Immature natural killer cell (primary cell): Measurements from ENCODE around the gene NKAIN2. TPM values are rescaled to one million over a fixed set of nuclear protein-coding genes. Genes with fewer than 3 reads are reported as not detected.
"Not testable (repeated sequence)": the region's sequence is repeated elsewhere in the genome, so short reads cannot be mapped to it uniquely, and the experiment has no call there.

Experiments
- DNase-seq, 3 donors: peaks; one replicate each; pipeline ENCODE4 v3.0.0; 2022; ENCODE audit warnings: mixed read lengths in 1 of 3
- H3K27ac Mint-ChIP-seq, 6 donors: one replicate each; pipeline ENCODE4 v1.8.0; 2020; ENCODE audit warnings: mixed read lengths in 6 of 6, mild to moderate bottlenecking in 5 of 6, inconsistent platforms in 4 of 6, moderate library complexity in 3 of 6
- H3K27me3 Mint-ChIP-seq, 3 donors: one replicate each; pipeline ENCODE4 v1.8.0; 2020 to 2021; ENCODE audit warnings: low read depth in 3 of 3, mild to moderate bottlenecking in 3 of 3, mixed read lengths in 3 of 3, moderate library complexity in 3 of 3, inconsistent platforms in 1 of 3
- H3K36me3 Mint-ChIP-seq, 3 donors: one replicate each; pipeline ENCODE4 v1.8.0; 2020; ENCODE audit warnings: mixed read lengths in 3 of 3, inconsistent platforms in 2 of 3, mild to moderate bottlenecking in 2 of 3
- H3K4me1 Mint-ChIP-seq, 2 donors: one replicate each; pipeline ENCODE4 v1.8.0; 2020; ENCODE audit warnings: inconsistent platforms in 2 of 2, mild to moderate bottlenecking in 2 of 2, mixed read lengths in 2 of 2, moderate library complexity in 1 of 2
- H3K4me3 Mint-ChIP-seq, 5 donors: one replicate each; pipeline ENCODE4 v1.8.0; 2020; ENCODE audit warnings: mild to moderate bottlenecking in 5 of 5, mixed read lengths in 5 of 5, inconsistent platforms in 3 of 5, moderate library complexity in 3 of 5
- H3K9me3 Mint-ChIP-seq, 6 donors: one replicate each; pipeline ENCODE4 v1.8.0; 2020; ENCODE audit warnings: mild to moderate bottlenecking in 6 of 6, mixed read lengths in 6 of 6, inconsistent platforms in 4 of 6, moderate library complexity in 3 of 6
- polyA plus RNA-seq, 3 donors: library from polyadenylated mRNA; unstranded; fragments of 300-500 nt; fragmentation: Illumina TruSeq; gene quantifications; one replicate each; pipeline ENCODE4 v1.2.3, GENCODE V29; 2021

The NKAIN2 gene
- polyA plus RNA-seq, 3 donors from 2014 or later, result not detected

GRCh38 chr6:124148236-124148957, 344.7 kb downstream of the NKAIN2 start:
- no peak for DNase-seq
- no peaks in the 10 kb centered on the region for H3K36me3 Mint-ChIP-seq
- H3K27me3 Mint-ChIP-seq, result peaks cover 0 to 1% (median 0%) of the 10 kb centered on the region in 3 donors
- H3K27ac Mint-ChIP-seq, result no peak overlapping the region
- H3K4me1 Mint-ChIP-seq, result no peaks in the 10 kb centered on the region
- peaks cover 0 to 26% (median 8%) of the 10 kb centered on the region in 6 donors for H3K9me3 Mint-ChIP-seq
- no peak overlapping the region for H3K4me3 Mint-ChIP-seq

- no peaks in the 10 kb centered on the region for H3K4me1 Mint-ChIP-seq
- H3K4me3 Mint-ChIP-seq, result no peak overlapping the region
- no peak for DNase-seq
- no peaks in the 10 kb centered on the region for H3K36me3 Mint-ChIP-seq
- H3K27ac Mint-ChIP-seq, result no peak overlapping the region
- H3K27me3 Mint-ChIP-seq, result peaks cover 0 to 1% (median 0%) of the 10 kb centered on the region in 3 donors
- H3K9me3 Mint-ChIP-seq, result peaks cover 0 to 23% (median 8%) of the 10 kb centered on the region in 6 donors
Observed at GRCh38 chr6:124149646-124150045, 346.0 kb downstream of the NKAIN2 start.

- no peak overlapping the region for H3K27ac Mint-ChIP-seq
- H3K4me3 Mint-ChIP-seq, result no peak overlapping the region
- H3K9me3 Mint-ChIP-seq, result peaks cover 5 to 55% (median 12%) of the 10 kb centered on the region in 6 donors
- H3K27me3 Mint-ChIP-seq, result no peaks in the 10 kb centered on the region
- no peaks in the 10 kb centered on the region for H3K36me3 Mint-ChIP-seq
- no peak for DNase-seq
- no peaks in the 10 kb centered on the region for H3K4me1 Mint-ChIP-seq
Observed at GRCh38 chr6:124158024-124158423, 354.4 kb downstream of the NKAIN2 start.

- H3K27me3 Mint-ChIP-seq, result no peaks in the 10 kb centered on the region
- peaks cover 0 to 28% (median 5%) of the 10 kb centered on the region in 6 donors for H3K9me3 Mint-ChIP-seq
- no peaks in the 10 kb centered on the region for H3K36me3 Mint-ChIP-seq
- DNase-seq, result no peak
- H3K4me1 Mint-ChIP-seq, result no peaks in the 10 kb centered on the region
- no peak overlapping the region for H3K4me3 Mint-ChIP-seq
- H3K27ac Mint-ChIP-seq, result no peak overlapping the region
Observed at GRCh38 chr6:124163676-124164075, 360.0 kb downstream of the NKAIN2 start.

- H3K4me3 Mint-ChIP-seq, result no peak overlapping the region
- H3K9me3 Mint-ChIP-seq, result peaks cover 0 to 22% (median 4%) of the 10 kb centered on the region in 6 donors
- no peak for DNase-seq
- H3K36me3 Mint-ChIP-seq, result no peaks in the 10 kb centered on the region
- H3K27ac Mint-ChIP-seq, result no peak overlapping the region
- H3K27me3 Mint-ChIP-seq, result no peaks in the 10 kb centered on the region
- H3K4me1 Mint-ChIP-seq, result no peaks in the 10 kb centered on the region
Observed at GRCh38 chr6:124164343-124164742, 360.7 kb downstream of the NKAIN2 start.

GRCh38 chr6:124167249-124167648, 363.6 kb downstream of the NKAIN2 start:
- H3K27me3 Mint-ChIP-seq, DNase-seq, H3K27ac Mint-ChIP-seq, H3K4me1 Mint-ChIP-seq, H3K4me3 Mint-ChIP-seq, H3K36me3 Mint-ChIP-seq: not testable (repeated sequence)
- H3K9me3 Mint-ChIP-seq, result peaks cover 2 to 25% (median 8%) of the 10 kb centered on the region in 6 donors

GRCh38 chr6:124190256-124190655, 386.6 kb downstream of the NKAIN2 start:
- H3K36me3 Mint-ChIP-seq, result no peaks in the 10 kb centered on the region
- peaks cover 0 to 2% (median 1%) of the 10 kb centered on the region in 3 donors for H3K27me3 Mint-ChIP-seq
- no peak for DNase-seq
- peaks cover 2 to 19% (median 10%) of the 10 kb centered on the region in 6 donors for H3K9me3 Mint-ChIP-seq
- no peak overlapping the region for H3K4me3 Mint-ChIP-seq
- no peaks in the 10 kb centered on the region for H3K4me1 Mint-ChIP-seq
- no peak overlapping the region for H3K27ac Mint-ChIP-seq

GRCh38 chr6:124193132-124193531, 389.5 kb downstream of the NKAIN2 start:
- peaks cover 2 to 14% (median 4%) of the 10 kb centered on the region in 6 donors for H3K9me3 Mint-ChIP-seq
- no peaks in the 10 kb centered on the region for H3K36me3 Mint-ChIP-seq
- H3K27me3 Mint-ChIP-seq, result no peaks in the 10 kb centered on the region
- no peak for DNase-seq
- no peak overlapping the region for H3K27ac Mint-ChIP-seq
- no peak overlapping the region for H3K4me3 Mint-ChIP-seq
- H3K4me1 Mint-ChIP-seq, result no peaks in the 10 kb centered on the region

GRCh38 chr6:124197148-124197547, 393.5 kb downstream of the NKAIN2 start:
- Mint-ChIP-seq H3K27me3 (no peaks in the 10 kb centered on the region), H3K36me3 (no peaks in the 10 kb centered on the region), H3K4me3 (no peak overlapping the region), H3K4me1 (no peaks in the 10 kb centered on the region), H3K9me3 (peaks cover 2 to 24% (median 7%) of the 10 kb centered on the region in 6 donors), H3K27ac (no peak overlapping the region)
- no peak for DNase-seq

GRCh38 chr6:124199286-124199685, 395.6 kb downstream of the NKAIN2 start:
- DNase-seq, result no peak
- H3K4me1 Mint-ChIP-seq, result no peaks in the 10 kb centered on the region
- no peaks in the 10 kb centered on the region for H3K27me3 Mint-ChIP-seq
- peaks cover 3 to 30% (median 8%) of the 10 kb centered on the region in 6 donors for H3K9me3 Mint-ChIP-seq
- no peak overlapping the region for H3K4me3 Mint-ChIP-seq
- no peaks in the 10 kb centered on the region for H3K36me3 Mint-ChIP-seq
- no peak overlapping the region for H3K27ac Mint-ChIP-seq

- Mint-ChIP-seq H3K27ac (no peak overlapping the region), H3K27me3 (no peaks in the 10 kb centered on the region), H3K4me3 (no peak overlapping the region), H3K9me3 (peaks cover 3 to 32% (median 6%) of the 10 kb centered on the region in 6 donors), H3K36me3 (no peaks in the 10 kb centered on the region), H3K4me1 (no peaks in the 10 kb centered on the region)
- DNase-seq, result no peak
Observed at GRCh38 chr6:124200661-124201060, 397.0 kb downstream of the NKAIN2 start.

- Mint-ChIP-seq H3K4me3 (no peak overlapping the region), H3K9me3 (peaks cover 2 to 32% (median 7%) of the 10 kb centered on the region in 6 donors), H3K36me3 (no peaks in the 10 kb centered on the region), H3K27ac (no peak overlapping the region), H3K27me3 (no peaks in the 10 kb centered on the region), H3K4me1 (no peaks in the 10 kb centered on the region)
- DNase-seq, result no peak
Observed at GRCh38 chr6:124203101-124203811, 399.6 kb downstream of the NKAIN2 start.

- H3K27me3 Mint-ChIP-seq, result no peaks in the 10 kb centered on the region
- H3K4me1 Mint-ChIP-seq, result no peaks in the 10 kb centered on the region
- no peak overlapping the region for H3K4me3 Mint-ChIP-seq
- no peaks in the 10 kb centered on the region for H3K36me3 Mint-ChIP-seq
- DNase-seq, result no peak
- H3K9me3 Mint-ChIP-seq, result peaks cover under 1 to 29% (median 7%) of the 10 kb centered on the region in 6 donors
- H3K27ac Mint-ChIP-seq, result no peak overlapping the region
Observed at GRCh38 chr6:124203812-124204167, 400.1 kb downstream of the NKAIN2 start.

- Mint-ChIP-seq H3K27me3 (no peaks in the 10 kb centered on the region), H3K4me1 (no peaks in the 10 kb centered on the region)
Observed at GRCh38 chr6:124205921-124206320, 402.3 kb downstream of the NKAIN2 start.

More at GRCh38 chr6:124205921-124206320, 402.3 kb downstream of the NKAIN2 start:
- no peak for DNase-seq
- Mint-ChIP-seq H3K9me3 (peaks cover 0 to 18% (median 8%) of the 10 kb centered on the region in 6 donors), H3K27ac (no peak overlapping the region), H3K4me3 (no peak overlapping the region), H3K36me3 (no peaks in the 10 kb centered on the region)
